Fibroblast of villous mesenchyme (primary cell): ENCODE data around the gene BCL2L11. TPM values are rescaled to one million over a fixed set of nuclear protein-coding genes. Genes with fewer than 3 reads are reported as not detected.
A peak's percentile ranks its signal among the peaks of the same experiment; 100 is the strongest.

Experiments used
- DNase-seq: peaks from one replicate; pipeline ENCODE4 v3.0.0-alpha.2; 2010; ENCODE audit warnings: low read depth
- H3K4me3 ChIP-seq: 2 replicates; pipeline ENCODE4 v1.5.1; 2011; ENCODE audit warnings: low read depth, mild to moderate bottlenecking, low read length
- total RNA-seq: library from RNA; depleted of rRNA; stranded (reverse); fragments of >200 nt; gene quantifications from 2 replicates; pipeline ENCODE4 v1.2.3, GENCODE V29; 2012
- TF ChIP-seq, protein P1 (sequence below): IDR thresholded peaks from 2 replicates; pipeline ENCODE4 v1.5.1; 2012; ENCODE audit warnings: low read depth, mild to moderate bottlenecking, low read length; ENCODE audit not compliant: insufficient read depth

The BCL2L11 gene
- total RNA-seq, 1 donor = 0.86 TPM

DNA sequence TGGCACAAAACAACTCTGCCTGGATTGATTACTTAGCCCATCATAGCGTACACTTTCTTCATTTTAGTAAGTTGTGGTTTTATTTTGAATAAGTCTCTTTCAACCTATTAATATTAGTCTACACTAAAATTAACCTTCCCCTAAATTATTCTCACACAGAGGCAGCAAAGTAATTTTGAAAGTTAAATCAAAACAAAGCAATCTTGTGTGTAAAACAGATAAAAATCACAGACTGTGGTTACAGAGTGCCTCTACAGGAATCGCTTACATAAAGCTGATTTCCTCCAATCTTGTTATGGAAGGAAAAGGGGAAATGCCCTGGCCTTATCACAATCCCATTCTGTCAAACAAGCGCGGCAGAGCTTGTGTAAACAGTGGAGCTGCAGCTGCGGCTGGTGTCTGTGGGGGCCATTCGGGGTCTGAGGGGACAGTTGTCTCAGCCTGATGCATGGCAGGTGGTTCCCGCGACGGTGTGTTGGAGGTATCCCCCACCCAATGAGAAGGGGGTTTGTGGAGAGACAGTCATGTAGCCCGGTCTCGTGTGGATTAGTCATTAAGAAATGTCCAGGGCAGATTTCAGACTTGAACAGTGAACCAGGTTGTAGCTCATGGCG, 42.1 kb downstream of the BCL2L11 start:
- DNase-seq = peak; percentile 55
- TF ChIP-seq, protein P1, sequence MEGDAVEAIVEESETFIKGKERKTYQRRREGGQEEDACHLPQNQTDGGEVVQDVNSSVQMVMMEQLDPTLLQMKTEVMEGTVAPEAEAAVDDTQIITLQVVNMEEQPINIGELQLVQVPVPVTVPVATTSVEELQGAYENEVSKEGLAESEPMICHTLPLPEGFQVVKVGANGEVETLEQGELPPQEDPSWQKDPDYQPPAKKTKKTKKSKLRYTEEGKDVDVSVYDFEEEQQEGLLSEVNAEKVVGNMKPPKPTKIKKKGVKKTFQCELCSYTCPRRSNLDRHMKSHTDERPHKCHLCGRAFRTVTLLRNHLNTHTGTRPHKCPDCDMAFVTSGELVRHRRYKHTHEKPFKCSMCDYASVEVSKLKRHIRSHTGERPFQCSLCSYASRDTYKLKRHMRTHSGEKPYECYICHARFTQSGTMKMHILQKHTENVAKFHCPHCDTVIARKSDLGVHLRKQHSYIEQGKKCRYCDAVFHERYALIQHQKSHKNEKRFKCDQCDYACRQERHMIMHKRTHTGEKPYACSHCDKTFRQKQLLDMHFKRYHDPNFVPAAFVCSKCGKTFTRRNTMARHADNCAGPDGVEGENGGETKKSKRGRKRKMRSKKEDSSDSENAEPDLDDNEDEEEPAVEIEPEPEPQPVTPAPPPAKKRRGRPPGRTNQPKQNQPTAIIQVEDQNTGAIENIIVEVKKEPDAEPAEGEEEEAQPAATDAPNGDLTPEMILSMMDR = no peak

GRCh38 chr2:111164078-111164477, 43.4 kb downstream of the BCL2L11 start:
- DNase-seq = no peak
- no peak overlapping the region for H3K4me3 ChIP-seq
- TF ChIP-seq, protein P1 = no peak

More for the DNA sequence above, 42.1 kb downstream of the BCL2L11 start:
- no peak overlapping the region for H3K4me3 ChIP-seq

DNA sequence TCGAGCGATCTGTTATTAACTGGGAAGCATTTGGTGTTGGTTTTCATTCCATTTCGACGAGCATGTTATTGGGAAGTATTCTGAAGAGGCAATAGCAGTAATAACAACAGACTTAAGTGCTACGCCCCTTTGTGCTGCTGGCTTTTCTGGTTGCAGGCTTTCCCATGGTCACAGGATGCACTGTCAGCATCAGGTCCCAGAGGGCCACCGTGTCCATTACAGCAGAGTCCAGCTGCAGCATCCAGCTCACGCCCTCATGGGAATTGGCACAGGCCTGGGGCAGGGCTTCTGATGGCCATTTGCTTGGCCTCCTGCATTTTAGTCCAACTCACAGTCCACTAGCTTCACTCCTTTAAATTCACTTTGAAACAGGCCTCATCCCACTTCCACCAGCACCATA, 44.4 kb downstream of the BCL2L11 start:
- no peak for DNase-seq
- no peak overlapping the region for H3K4me3 ChIP-seq
- TF ChIP-seq, protein P1 = no peak

GRCh38 chr2:111166115-111166514, 45.4 kb downstream of the BCL2L11 start:
- H3K4me3 ChIP-seq = no peak overlapping the region
- TF ChIP-seq, protein P1 = no peak
- no peak for DNase-seq

GRCh38 chr2:111167076-111167862, 46.6 kb downstream of the BCL2L11 start:
- no peak overlapping the region for H3K4me3 ChIP-seq
- TF ChIP-seq, protein P1 = no peak
- no peak for DNase-seq

DNA sequence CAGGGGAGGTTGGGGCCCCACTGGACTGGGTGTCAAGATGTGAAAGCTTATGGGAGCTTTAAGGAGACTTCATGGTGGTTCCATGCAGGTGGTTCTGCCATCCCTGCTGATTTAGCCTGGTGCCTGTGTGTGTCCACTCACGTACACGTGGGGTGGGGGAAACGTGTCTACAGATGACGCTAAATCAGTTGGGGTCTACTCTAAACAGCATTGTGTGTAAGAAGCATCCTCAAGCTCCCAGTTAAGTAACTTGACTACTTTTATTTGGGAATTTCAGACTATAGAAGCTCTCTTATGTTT, 47.1 kb downstream of the BCL2L11 start:
- no peak for DNase-seq
- TF ChIP-seq, protein P1 = no peak
- H3K4me3 ChIP-seq = no peak overlapping the region
